Stomach smooth muscle (tissue), 2 donors: ENCODE data around the gene CALB2.

Experiments
- H3K27ac ChIP-seq: one replicate; pipeline ENCODE4 v1.7.0; 2013; ENCODE audit warnings: mild to moderate bottlenecking, low read length, inconsistent platforms
- H3K27me3 ChIP-seq, 2 donors: one replicate each; pipeline ENCODE4 v1.7.0; 2013; ENCODE audit warnings: low read length in 2 of 2; ENCODE audit not compliant: insufficient read depth in 2 of 2, control insufficient read depth in 1 of 2
- H3K36me3 ChIP-seq, 2 donors: one replicate each; pipeline ENCODE4 v1.7.0; 2013; ENCODE audit warnings: low read length in 2 of 2; ENCODE audit not compliant: control insufficient read depth in 2 of 2, insufficient read depth in 2 of 2
- H3K4me1 ChIP-seq: one replicate; pipeline ENCODE4 v1.7.0; 2013; ENCODE audit warnings: low read length; ENCODE audit not compliant: control insufficient read depth, insufficient read depth
- H3K4me3 ChIP-seq, 2 donors: one replicate each; pipeline ENCODE4 v1.7.0; 2013; ENCODE audit warnings: low read length in 2 of 2
- H3K9ac ChIP-seq, 2 donors: one replicate each; pipeline ENCODE4 v1.7.0; 2013; ENCODE audit warnings: low read length in 2 of 2, mild to moderate bottlenecking in 1 of 2
- H3K9me3 ChIP-seq, 2 donors: one replicate each; pipeline ENCODE4 v1.7.0; 2013; ENCODE audit warnings: low read length in 2 of 2; ENCODE audit not compliant: control insufficient read depth in 2 of 2
- donor health status: healthy.
- donor health status: Pancreatic carcinoma.

Gene CALB2

GRCh38 chr16:71339236-71340171, 19.0 kb upstream of the CALB2 start:
- peaks cover 0 to 12% of the 10 kb centered on the region in 2 donors for H3K27me3 ChIP-seq
- peaks cover 0 to 4% of the 10 kb centered on the region in 2 donors for H3K9me3 ChIP-seq
- H3K4me3 ChIP-seq: no peak overlapping the region
- H3K4me1 ChIP-seq: no peaks in the 10 kb centered on the region
- no peak overlapping the region for H3K27ac ChIP-seq
- H3K36me3 ChIP-seq: no peaks in the 10 kb centered on the region
- H3K9ac ChIP-seq: no peak overlapping the region

- H3K36me3 ChIP-seq: no peaks in the 10 kb centered on the region
- no peak overlapping the region for H3K27ac ChIP-seq
- H3K4me1 ChIP-seq: no peaks in the 10 kb centered on the region
- peaks cover 0 to 4% of the 10 kb centered on the region in 2 donors for H3K9me3 ChIP-seq
- peaks cover 0 to 14% of the 10 kb centered on the region in 2 donors for H3K27me3 ChIP-seq
- no peak overlapping the region for H3K4me3 ChIP-seq
- H3K9ac ChIP-seq: no peak overlapping the region
Measured at GRCh38 chr16:71340406-71340805, 18.1 kb upstream of the CALB2 start.

- no peak overlapping the region for H3K27ac ChIP-seq
- no peaks in the 10 kb centered on the region for H3K36me3 ChIP-seq
- H3K4me1 ChIP-seq: no peaks in the 10 kb centered on the region
- H3K9me3 ChIP-seq: no peaks in the 10 kb centered on the region
- no peak overlapping the region for H3K9ac ChIP-seq
- H3K27me3 ChIP-seq: peaks cover 0 to 14% of the 10 kb centered on the region in 2 donors
- H3K4me3 ChIP-seq: no peak overlapping the region
Measured at GRCh38 chr16:71341881-71342280, 16.6 kb upstream of the CALB2 start.

GRCh38 chr16:71343078-71343477, 15.4 kb upstream of the CALB2 start:
- no peaks in the 10 kb centered on the region for H3K4me1 ChIP-seq
- H3K4me3 ChIP-seq: no peak overlapping the region
- H3K27me3 ChIP-seq: peaks cover 0 to 11% of the 10 kb centered on the region in 2 donors
- no peak overlapping the region for H3K27ac ChIP-seq
- H3K36me3 ChIP-seq: no peaks in the 10 kb centered on the region
- H3K9ac ChIP-seq: no peak overlapping the region
- no peaks in the 10 kb centered on the region for H3K9me3 ChIP-seq

GRCh38 chr16:71344315-71344905, 14.1 kb upstream of the CALB2 start:
- Histone ChIP-seq H3K4me1 (no peaks in the 10 kb centered on the region), H3K9me3 (no peaks in the 10 kb centered on the region), H3K36me3 (no peaks in the 10 kb centered on the region), H3K27ac (no peak overlapping the region), H3K4me3 (no peak overlapping the region), H3K27me3 (peaks cover 0 to 7% of the 10 kb centered on the region in 2 donors), H3K9ac (no peak overlapping the region)

- no peaks in the 10 kb centered on the region for H3K4me1 ChIP-seq
- H3K27me3 ChIP-seq: peaks cover 0 to 6% of the 10 kb centered on the region in 2 donors
- H3K4me3 ChIP-seq: no peak overlapping the region
- H3K9ac ChIP-seq: no peak overlapping the region
- no peaks in the 10 kb centered on the region for H3K9me3 ChIP-seq
- no peak overlapping the region for H3K27ac ChIP-seq
- no peaks in the 10 kb centered on the region for H3K36me3 ChIP-seq
Measured at GRCh38 chr16:71345031-71345430, 13.5 kb upstream of the CALB2 start.

- H3K9me3 ChIP-seq: no peaks in the 10 kb centered on the region
- no peak overlapping the region for H3K27ac ChIP-seq
- H3K27me3 ChIP-seq: peaks cover 0 to 11% of the 10 kb centered on the region in 2 donors
- H3K9ac ChIP-seq: no peak overlapping the region
- H3K4me3 ChIP-seq: no peak overlapping the region
- no peaks in the 10 kb centered on the region for H3K36me3 ChIP-seq
- no peaks in the 10 kb centered on the region for H3K4me1 ChIP-seq
Measured at GRCh38 chr16:71347146-71347545, 11.4 kb upstream of the CALB2 start.

- no peak overlapping the region for H3K4me3 ChIP-seq
- H3K9me3 ChIP-seq: peaks cover 0 to 4% of the 10 kb centered on the region in 2 donors
- H3K27me3 ChIP-seq: peaks cover 2 to 14% of the 10 kb centered on the region in 2 donors
- no peaks in the 10 kb centered on the region for H3K4me1 ChIP-seq
- H3K36me3 ChIP-seq: no peaks in the 10 kb centered on the region
- H3K27ac ChIP-seq: no peak overlapping the region
- H3K9ac ChIP-seq: no peak overlapping the region
Measured at GRCh38 chr16:71348262-71349085, 10.0 kb upstream of the CALB2 start.

GRCh38 chr16:71350821-71351557, 7.5 kb upstream of the CALB2 start:
- Histone ChIP-seq H3K9me3 (peaks cover 0 to 4% of the 10 kb centered on the region in 2 donors), H3K4me1 (no peaks in the 10 kb centered on the region), H3K4me3 (no peak overlapping the region), H3K9ac (no peak overlapping the region), H3K27me3 (peaks cover 4 to 13% of the 10 kb centered on the region in 2 donors), H3K36me3 (no peaks in the 10 kb centered on the region), H3K27ac (no peak overlapping the region)

GRCh38 chr16:71351558-71351901, 7.0 kb upstream of the CALB2 start:
- no peaks in the 10 kb centered on the region for H3K36me3 ChIP-seq
- H3K9me3 ChIP-seq: peaks cover 0 to 4% of the 10 kb centered on the region in 2 donors
- H3K9ac ChIP-seq: no peak overlapping the region
- no peak overlapping the region for H3K27ac ChIP-seq
- no peaks in the 10 kb centered on the region for H3K4me1 ChIP-seq
- no peak overlapping the region for H3K4me3 ChIP-seq
- H3K27me3 ChIP-seq: peaks cover 4 to 13% of the 10 kb centered on the region in 2 donors
